IMR-90 (cell line): ENCODE results near the gene C5orf52.

Experiments
- BHLHE40 ChIP-seq: fragments of 150-350 bp; IDR thresholded peaks from 2 replicates; pipeline ENCODE4 v1.6.1; 2016; ENCODE audit warnings: mild to moderate bottlenecking, low read depth, low read length
- CEBPB ChIP-seq: IDR thresholded peaks from 2 replicates; pipeline ENCODE4 v1.6.1; 2012; ENCODE audit warnings: low read depth, low read length, improper control_type of control experiment
- POLR2A ChIP-seq: IDR thresholded peaks from 2 replicates; pipeline ENCODE4 v1.6.1; 2012; ENCODE audit warnings: mild to moderate bottlenecking, low read depth, low read length
- TF ChIP-seq, protein P1 (sequence below): conservative IDR thresholded peaks from 2 replicates; pipeline ENCODE4 v1.5.1; 2012; ENCODE audit warnings: mild to moderate bottlenecking, low read depth, low read length, improper control_type of control experiment

DNA sequence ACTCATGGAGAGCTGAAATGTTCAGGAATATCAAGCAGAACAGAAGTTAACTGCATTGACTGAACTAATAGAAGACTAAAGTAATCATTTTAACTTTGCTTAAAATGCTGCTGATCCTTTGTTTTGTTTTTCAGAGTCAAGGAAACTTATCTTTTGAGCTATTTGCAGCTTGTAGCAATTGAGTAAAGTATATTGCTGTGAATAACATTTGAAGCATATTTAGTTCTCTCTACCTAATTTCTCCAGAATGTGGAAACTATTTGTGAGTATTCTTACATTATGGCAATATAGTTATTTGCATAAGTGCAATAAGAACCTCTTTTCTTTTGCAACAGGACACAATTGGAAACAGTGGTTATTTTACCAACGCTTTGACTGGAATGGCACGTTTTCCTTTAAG lies 13.8 kb upstream of the C5orf52 start:
- TF ChIP-seq CEBPB: no peak
- TF ChIP-seq, protein P1, sequence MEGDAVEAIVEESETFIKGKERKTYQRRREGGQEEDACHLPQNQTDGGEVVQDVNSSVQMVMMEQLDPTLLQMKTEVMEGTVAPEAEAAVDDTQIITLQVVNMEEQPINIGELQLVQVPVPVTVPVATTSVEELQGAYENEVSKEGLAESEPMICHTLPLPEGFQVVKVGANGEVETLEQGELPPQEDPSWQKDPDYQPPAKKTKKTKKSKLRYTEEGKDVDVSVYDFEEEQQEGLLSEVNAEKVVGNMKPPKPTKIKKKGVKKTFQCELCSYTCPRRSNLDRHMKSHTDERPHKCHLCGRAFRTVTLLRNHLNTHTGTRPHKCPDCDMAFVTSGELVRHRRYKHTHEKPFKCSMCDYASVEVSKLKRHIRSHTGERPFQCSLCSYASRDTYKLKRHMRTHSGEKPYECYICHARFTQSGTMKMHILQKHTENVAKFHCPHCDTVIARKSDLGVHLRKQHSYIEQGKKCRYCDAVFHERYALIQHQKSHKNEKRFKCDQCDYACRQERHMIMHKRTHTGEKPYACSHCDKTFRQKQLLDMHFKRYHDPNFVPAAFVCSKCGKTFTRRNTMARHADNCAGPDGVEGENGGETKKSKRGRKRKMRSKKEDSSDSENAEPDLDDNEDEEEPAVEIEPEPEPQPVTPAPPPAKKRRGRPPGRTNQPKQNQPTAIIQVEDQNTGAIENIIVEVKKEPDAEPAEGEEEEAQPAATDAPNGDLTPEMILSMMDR: no peak
- TF ChIP-seq POLR2A: no peak
- no peak for TF ChIP-seq BHLHE40
